ENCODE results near the gene ISOC2. TPM values are rescaled to one million over a fixed set of nuclear protein-coding genes. Genes with fewer than 3 reads are reported as not detected.

Gene ISOC2
- total RNA-seq, 2 experiments from 2014 or later = 13.7 to 16.8 TPM

- H3K4me3 Mint-ChIP-seq = no peak overlapping the region
- DNase-seq = no peak
- peaks cover 16% of the 10 kb centered on the region for H3K4me1 Mint-ChIP-seq
- POLR2A ChIA-PET = no interaction called here
- H3K9me3 Mint-ChIP-seq = no peaks in the 10 kb centered on the region
- H3K36me3 Mint-ChIP-seq = peaks cover 3% of the 10 kb centered on the region
- no peak for ATAC-seq (ENCODE audit: low read depth)
- H3K27me3 Mint-ChIP-seq = no peaks in the 10 kb centered on the region
- H3K27ac Mint-ChIP-seq = peak overlapping the region; percentile 54
These were observed 18.2 kb upstream of the ISOC2 start for GRCh38 chr19:55479451-55480230.

DNA sequence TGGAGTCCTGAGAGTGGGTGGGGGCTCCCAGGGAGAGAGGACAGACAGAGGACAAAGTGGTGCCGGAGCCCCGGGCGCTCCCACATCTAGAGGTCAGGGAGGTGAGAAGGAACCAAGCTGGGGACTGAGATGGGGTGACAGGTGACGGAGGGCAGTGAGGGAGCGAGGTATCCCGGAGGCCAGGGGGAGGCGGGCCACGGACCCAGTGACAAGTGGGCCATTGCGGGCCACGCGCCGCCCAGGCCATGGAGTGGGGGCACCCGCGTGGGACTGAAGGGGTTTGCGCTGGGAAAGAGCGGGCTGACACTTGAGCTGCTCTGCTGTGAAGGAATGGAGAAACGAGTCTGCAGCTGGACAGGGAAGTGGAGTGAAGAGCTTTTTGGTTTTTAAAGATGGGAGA, 17.6 kb upstream of the ISOC2 start:
- H3K4me3 Mint-ChIP-seq = no peak overlapping the region
- ATAC-seq (ENCODE audit: low read depth) = no peak
- H3K4me1 Mint-ChIP-seq = peaks cover 18% of the 10 kb centered on the region
- no peaks in the 10 kb centered on the region for H3K27me3 Mint-ChIP-seq
- POLR2A ChIA-PET = no interaction called here
- H3K9me3 Mint-ChIP-seq = no peaks in the 10 kb centered on the region
- peak overlapping the region; percentile 54 for H3K27ac Mint-ChIP-seq
- peaks cover 3% of the 10 kb centered on the region for H3K36me3 Mint-ChIP-seq
- no peak for DNase-seq

- Mint-ChIP-seq H3K9me3 (no peaks in the 10 kb centered on the region), H3K36me3 (peaks cover 3% of the 10 kb centered on the region), H3K27ac (no peak overlapping the region), H3K4me3 (peak overlapping the region; percentile 88), H3K4me1 (peaks cover 18% of the 10 kb centered on the region), H3K27me3 (no peaks in the 10 kb centered on the region)
- ATAC-seq (ENCODE audit: low read depth) (no peak), DNase-seq (no peak)
- POLR2A ChIA-PET = no interaction called here
These were observed 16.9 kb upstream of the ISOC2 start for GRCh38 chr19:55478364-55478763.

- DNase-seq (no peak), ATAC-seq (ENCODE audit: low read depth) (no peak)
- no peaks in the 10 kb centered on the region for H3K9me3 Mint-ChIP-seq
- peaks cover 3% of the 10 kb centered on the region for H3K36me3 Mint-ChIP-seq
- peak overlapping the region; percentile 45 for H3K27ac Mint-ChIP-seq
- no peaks in the 10 kb centered on the region for H3K27me3 Mint-ChIP-seq
- H3K4me3 Mint-ChIP-seq = peak overlapping the region; percentile 88
- peaks cover 18% of the 10 kb centered on the region for H3K4me1 Mint-ChIP-seq
- POLR2A ChIA-PET = no interaction called here
These were observed 16.5 kb upstream of the ISOC2 start for GRCh38 chr19:55477905-55478304.

DNA sequence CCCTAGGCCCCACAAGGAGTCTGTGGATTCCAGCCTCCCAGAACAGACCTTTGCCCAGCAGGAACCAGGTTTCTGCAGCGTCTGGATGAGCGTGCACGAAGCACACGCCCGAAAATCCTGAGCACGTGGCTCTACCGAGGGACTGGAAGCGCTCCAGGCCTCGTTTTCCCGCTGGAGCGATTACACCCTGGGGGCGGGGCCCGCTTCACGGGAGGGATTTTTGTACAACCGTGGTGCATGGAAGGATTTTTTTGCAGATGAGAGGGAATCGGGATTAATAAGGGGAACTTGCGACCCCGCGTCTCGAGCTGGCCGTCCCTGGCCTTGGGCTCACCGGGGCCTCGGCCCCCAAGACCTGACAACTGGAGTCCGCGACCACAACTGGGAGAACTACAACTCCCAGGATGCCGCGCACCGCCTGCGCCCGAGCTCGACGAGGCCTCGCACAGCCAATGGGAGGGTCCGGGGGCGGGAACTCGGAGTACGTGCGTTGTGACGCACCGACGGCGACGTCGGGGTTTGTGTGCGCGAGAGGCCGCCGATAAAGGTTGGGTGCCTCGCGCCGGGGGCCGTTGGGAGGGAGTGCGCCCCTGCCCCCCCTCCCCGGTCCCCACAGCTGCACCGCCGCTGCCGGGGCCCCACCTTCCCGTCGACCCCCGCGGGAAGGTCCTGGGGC, 14.8 kb upstream of the ISOC2 start, which contains the start of gene ZNF628:
ZNF628 (plus strand) TSS at position 518 of the 676 bp plus-strand sequence. CDS start 3,294 bp downstream, outside the sequence.
- no peaks in the 10 kb centered on the region for H3K27me3 Mint-ChIP-seq
- POLR2A ChIA-PET = interaction anchor here (0.6 to 2.1 kb wide), 29 partner anchors 9 to 512 kb away, joined by 3 to 21 read pairs (median 4); partner anchors contain the start of genes FIZ1, ISOC2, KMT5C and NAT14
- H3K4me1 Mint-ChIP-seq = peaks cover 18% of the 10 kb centered on the region
- H3K9me3 Mint-ChIP-seq = no peaks in the 10 kb centered on the region
- peaks cover 3% of the 10 kb centered on the region for H3K36me3 Mint-ChIP-seq
- ATAC-seq (ENCODE audit: low read depth) (peak; percentile 89), DNase-seq (peak; percentile 97)
- peak within 1 kb of the TSS; percentile 89 for H3K4me3 Mint-ChIP-seq
- H3K27ac Mint-ChIP-seq = peak within 1 kb of the TSS; percentile 94

DNA sequence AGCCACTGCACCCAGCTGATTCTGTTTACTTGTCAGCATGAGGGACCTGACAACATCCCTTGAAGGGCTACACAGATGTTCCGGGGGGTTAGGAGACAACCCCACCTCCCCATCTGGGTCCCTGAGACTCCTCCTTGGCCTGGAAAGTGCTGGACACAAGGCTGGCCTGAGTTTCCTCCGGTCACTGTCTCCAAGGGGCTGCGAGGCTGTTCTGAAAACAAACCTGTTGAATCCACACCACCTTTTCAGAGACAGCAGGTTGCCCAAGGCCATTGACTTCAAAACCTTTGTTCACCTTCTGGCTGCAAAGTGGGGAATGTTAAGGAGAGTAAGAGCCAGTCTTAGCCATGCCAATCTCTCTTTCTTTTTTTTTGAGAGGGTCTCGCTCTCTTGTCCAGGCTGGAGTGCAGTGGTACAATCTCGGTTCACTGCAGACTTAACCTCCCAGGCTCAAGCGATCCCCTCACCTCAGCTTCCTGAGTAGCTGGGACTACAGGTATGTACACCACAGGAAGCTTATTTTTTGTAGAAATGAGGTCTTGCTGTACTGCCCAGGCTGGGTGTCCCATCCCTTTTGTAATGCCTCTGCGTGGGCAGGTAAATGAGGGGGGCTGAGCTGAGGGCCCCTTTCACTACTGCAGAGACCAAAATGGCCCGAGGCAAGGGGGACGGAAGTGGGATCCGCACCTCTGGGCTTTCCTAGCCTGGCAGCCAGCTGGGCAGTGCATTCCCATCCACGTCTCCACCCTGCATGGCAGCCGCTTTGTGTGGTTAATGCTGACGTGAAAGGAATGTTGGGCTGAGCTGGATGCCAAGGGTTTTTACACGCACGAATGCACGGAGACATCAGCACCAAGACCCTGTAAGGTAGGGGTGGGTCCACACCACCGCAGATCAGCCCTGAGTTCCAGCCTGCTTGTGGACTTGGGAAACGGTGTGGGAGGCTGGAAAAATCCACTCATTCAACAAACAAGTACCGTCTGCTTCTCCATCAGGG, 13.1 kb upstream of the ISOC2 start:
- H3K9me3 Mint-ChIP-seq = no peaks in the 10 kb centered on the region
- H3K27me3 Mint-ChIP-seq = no peaks in the 10 kb centered on the region
- peaks cover 13% of the 10 kb centered on the region for H3K4me1 Mint-ChIP-seq
- H3K27ac Mint-ChIP-seq = no peak overlapping the region
- no peak for ATAC-seq (ENCODE audit: low read depth)
- no peak overlapping the region for H3K4me3 Mint-ChIP-seq
- POLR2A ChIA-PET = interaction anchor here (1.3 to 1.5 kb wide), 2 partner anchors 30 to 68 kb away, joined by 3 to 4 read pairs; no protein-coding TSS in a partner anchor
- H3K36me3 Mint-ChIP-seq = no peaks in the 10 kb centered on the region
- DNase-seq = no peak

GRCh38 chr19:55473225-55474012, 12.0 kb upstream of the ISOC2 start:
- H3K27me3 Mint-ChIP-seq = no peaks in the 10 kb centered on the region
- no peaks in the 10 kb centered on the region for H3K36me3 Mint-ChIP-seq
- H3K4me1 Mint-ChIP-seq = peaks cover 8% of the 10 kb centered on the region
- DNase-seq (no peak), ATAC-seq (ENCODE audit: low read depth) (no peak)
- no peak overlapping the region for H3K27ac Mint-ChIP-seq
- no peaks in the 10 kb centered on the region for H3K9me3 Mint-ChIP-seq
- POLR2A ChIA-PET = interaction anchor here (1.5 kb wide), 1 partner anchor 67 kb away, joined by 3 read pairs; no protein-coding TSS in a partner anchor
- H3K4me3 Mint-ChIP-seq = no peak overlapping the region

- no peak overlapping the region for H3K4me3 Mint-ChIP-seq
- no peaks in the 10 kb centered on the region for H3K9me3 Mint-ChIP-seq
- DNase-seq = no peak
- no peaks in the 10 kb centered on the region for H3K36me3 Mint-ChIP-seq
- H3K4me1 Mint-ChIP-seq = peaks cover 5% of the 10 kb centered on the region
- POLR2A ChIA-PET = no interaction called here
- ATAC-seq (ENCODE audit: low read depth) = no peak
- no peaks in the 10 kb centered on the region for H3K27me3 Mint-ChIP-seq
- no peak overlapping the region for H3K27ac Mint-ChIP-seq
These were observed 11.0 kb upstream of the ISOC2 start for GRCh38 chr19:55472463-55472862.

DNA sequence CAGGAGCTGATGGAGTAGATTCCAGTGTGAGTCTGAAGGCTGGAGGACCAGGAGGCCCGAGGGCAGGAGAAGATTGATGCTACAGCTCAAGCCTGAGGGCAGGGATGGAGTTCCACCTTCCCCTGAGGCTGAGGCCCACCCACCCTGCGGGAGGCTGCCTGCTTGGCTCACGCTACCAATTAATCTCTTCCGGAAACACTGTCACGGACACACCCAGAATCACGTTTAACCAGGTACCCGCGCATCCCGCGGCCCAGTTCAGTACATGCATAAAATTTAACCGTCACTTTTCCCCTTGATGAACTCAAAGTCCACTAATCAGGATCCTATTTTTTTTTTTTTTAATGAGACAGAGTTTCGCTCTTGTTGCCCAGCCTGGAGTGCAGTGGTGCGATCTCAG, 9.8 kb upstream of the ISOC2 start:
- no peak for DNase-seq
- H3K27me3 Mint-ChIP-seq = no peaks in the 10 kb centered on the region
- H3K4me1 Mint-ChIP-seq = peaks cover 5% of the 10 kb centered on the region
- H3K27ac Mint-ChIP-seq = no peak overlapping the region
- ATAC-seq (ENCODE audit: low read depth) = no peak
- H3K4me3 Mint-ChIP-seq = no peak overlapping the region
- POLR2A ChIA-PET = no interaction called here
- H3K36me3 Mint-ChIP-seq = no peaks in the 10 kb centered on the region
- no peaks in the 10 kb centered on the region for H3K9me3 Mint-ChIP-seq

- ATAC-seq (ENCODE audit: low read depth) = no peak
- peaks cover 3% of the 10 kb centered on the region for H3K4me1 Mint-ChIP-seq
- no peak overlapping the region for H3K4me3 Mint-ChIP-seq
- no peaks in the 10 kb centered on the region for H3K36me3 Mint-ChIP-seq
- peaks cover 3% of the 10 kb centered on the region for H3K27me3 Mint-ChIP-seq
- H3K9me3 Mint-ChIP-seq = no peaks in the 10 kb centered on the region
- no peak for DNase-seq
- POLR2A ChIA-PET = interaction anchor here (1.2 kb wide), 1 partner anchor 36 kb away, joined by 4 read pairs; no protein-coding TSS in a partner anchor
- H3K27ac Mint-ChIP-seq = no peak overlapping the region
These were observed 6.6 kb upstream of the ISOC2 start for GRCh38 chr19:55468054-55468393.

DNA sequence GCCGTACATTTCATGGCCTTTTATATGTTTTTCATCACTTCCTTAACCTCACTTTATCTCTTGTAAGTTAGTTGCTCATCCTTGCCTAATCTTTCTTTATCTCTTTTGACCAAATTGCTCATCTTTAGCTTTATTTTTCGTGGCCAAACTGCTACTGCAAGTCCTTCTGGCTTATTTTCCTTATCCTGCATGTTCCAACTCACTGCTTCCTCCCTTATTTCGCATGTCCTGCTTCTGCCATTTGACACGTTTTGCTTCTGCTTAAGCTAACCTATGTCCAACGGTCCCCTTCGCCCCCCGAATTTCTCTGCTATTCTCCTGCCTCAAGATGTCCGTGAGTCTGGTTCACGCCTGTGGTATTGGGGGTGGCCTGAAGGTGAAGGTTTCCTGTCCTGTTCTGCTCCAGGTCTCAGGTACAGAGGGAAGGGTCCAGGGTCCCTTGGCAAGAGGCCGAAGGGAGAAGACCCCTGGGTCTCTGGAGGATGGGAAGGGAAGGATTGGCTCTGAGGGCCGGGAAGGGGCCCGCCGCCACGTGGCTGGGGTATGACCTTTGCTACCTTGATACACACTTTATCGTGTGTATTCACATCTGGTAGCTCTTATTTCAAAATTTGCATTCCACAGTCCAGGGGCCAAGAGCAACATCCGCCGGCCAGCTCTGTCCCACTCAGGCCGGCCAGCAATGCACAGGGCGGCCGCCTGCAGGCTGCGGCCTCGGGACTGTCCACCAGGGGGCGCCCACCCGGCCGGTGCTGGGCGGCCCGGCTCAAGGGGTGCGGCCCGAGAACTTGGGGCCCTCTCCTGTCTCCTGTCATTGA, 6.0 kb upstream of the ISOC2 start:
- peak; percentile 87 for DNase-seq
- Mint-ChIP-seq H3K4me1 (peaks cover 6% of the 10 kb centered on the region), H3K9me3 (no peaks in the 10 kb centered on the region), H3K27me3 (peaks cover 4% of the 10 kb centered on the region), H3K4me3 (no peak overlapping the region), H3K36me3 (no peaks in the 10 kb centered on the region), H3K27ac (no peak overlapping the region)
- POLR2A ChIA-PET = interaction anchor here (1.1 to 1.2 kb wide), 2 partner anchors 9 to 36 kb away, joined by 4 read pairs; partner anchors contain the start of gene ZNF628
- peak; percentile 91 for ATAC-seq (ENCODE audit: low read depth)

GRCh38 chr19:55466241-55466614, 4.8 kb upstream of the ISOC2 start:
- POLR2A ChIA-PET = interaction anchor here (0.6 kb wide), 1 partner anchor 37 kb away, joined by 3 read pairs; no protein-coding TSS in a partner anchor
- Mint-ChIP-seq H3K4me1 (peaks cover 12% of the 10 kb centered on the region), H3K36me3 (no peaks in the 10 kb centered on the region), H3K9me3 (no peaks in the 10 kb centered on the region), H3K27me3 (peaks cover 4% of the 10 kb centered on the region), H3K4me3 (no peak overlapping the region), H3K27ac (no peak overlapping the region)
- no peak for ATAC-seq (ENCODE audit: low read depth)
- no peak for DNase-seq
